ENCODE measurements around the gene OR6B2. TPM values are rescaled to one million over a fixed set of nuclear protein-coding genes. Genes with fewer than 3 reads are reported as not detected.

Gene OR6B2
- total RNA-seq, 6 experiments from 2014 or later = not detected

- peaks cover 29% of the 10 kb centered on the region for H3K36me3 Mint-ChIP-seq (ENCODE audit: low read depth)
- no peak overlapping the region for H3K27ac Mint-ChIP-seq
- peaks cover 1% of the 10 kb centered on the region; the same call in 1 of the 2 replicates for H3K27me3 Mint-ChIP-seq (ENCODE audit: insufficient read depth)
- DNase-seq = no peak
- no peak for TF ChIP-seq CTCF (IDR thresholded peaks at IDR 0.05)
- H3K4me3 Mint-ChIP-seq = no peak overlapping the region
- H3K9me3 Mint-ChIP-seq = no peaks in the 10 kb centered on the region
- H3K4me1 Mint-ChIP-seq (ENCODE audit: low read depth) = no peaks in the 10 kb centered on the region
Observed at GRCh38 chr2:240000671-240001070, 29.6 kb downstream of the OR6B2 start.

DNA sequence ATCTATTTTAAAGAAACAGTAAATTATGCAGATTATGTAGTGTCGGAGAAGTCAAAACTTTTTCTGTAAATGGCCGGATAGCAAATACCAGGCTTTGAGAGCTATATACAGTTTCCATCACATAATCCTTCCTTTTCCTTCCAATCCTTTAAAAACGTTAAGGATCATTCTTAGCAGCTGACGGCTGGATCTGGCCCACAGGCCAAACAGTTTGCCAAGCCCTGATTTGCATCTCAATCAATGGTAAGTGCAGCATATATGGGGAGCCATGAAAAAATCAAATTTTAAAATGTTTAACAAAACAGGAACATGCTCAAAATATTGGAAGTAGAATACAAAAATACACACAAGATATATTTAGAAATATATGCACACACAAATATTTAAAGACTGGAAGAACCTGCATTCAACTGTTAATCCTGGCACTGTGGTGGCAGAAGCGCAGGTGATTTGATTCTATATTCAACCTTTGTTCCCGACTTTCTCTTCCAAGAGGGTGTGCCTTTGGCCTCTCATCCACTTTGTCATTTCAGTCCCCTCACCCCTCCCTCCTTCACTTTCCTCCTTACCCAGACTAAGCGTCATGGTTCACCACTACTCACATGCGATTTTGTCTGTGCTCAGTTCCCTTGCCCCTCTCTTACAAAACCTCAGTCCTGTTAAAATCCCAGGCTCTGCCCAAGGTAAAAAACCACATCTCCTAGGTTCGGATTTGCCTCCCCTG lies 32.4 kb downstream of the OR6B2 start:
- Mint-ChIP-seq H3K4me1 (ENCODE audit: low read depth) (no peaks in the 10 kb centered on the region), H3K36me3 (ENCODE audit: low read depth) (peaks cover 21% of the 10 kb centered on the region), H3K9me3 (no peaks in the 10 kb centered on the region), H3K4me3 (no peak overlapping the region), H3K27ac (no peak overlapping the region), H3K27me3 (ENCODE audit: insufficient read depth) (peaks cover 1% of the 10 kb centered on the region; the same call in 1 of the 2 replicates)
- no peak for DNase-seq
- TF ChIP-seq CTCF (IDR thresholded peaks at IDR 0.05) = no peak

GRCh38 chr2:239994086-239994485 lies 36.1 kb downstream of the OR6B2 start:
- Mint-ChIP-seq H3K27me3 (ENCODE audit: insufficient read depth) (no peaks in the 10 kb centered on the region), H3K9me3 (no peaks in the 10 kb centered on the region), H3K36me3 (ENCODE audit: low read depth) (peaks cover 9% of the 10 kb centered on the region), H3K27ac (no peak overlapping the region), H3K4me3 (no peak overlapping the region), H3K4me1 (ENCODE audit: low read depth) (no peaks in the 10 kb centered on the region)
- no peak for TF ChIP-seq CTCF (IDR thresholded peaks at IDR 0.05)
- no peak for DNase-seq

DNA sequence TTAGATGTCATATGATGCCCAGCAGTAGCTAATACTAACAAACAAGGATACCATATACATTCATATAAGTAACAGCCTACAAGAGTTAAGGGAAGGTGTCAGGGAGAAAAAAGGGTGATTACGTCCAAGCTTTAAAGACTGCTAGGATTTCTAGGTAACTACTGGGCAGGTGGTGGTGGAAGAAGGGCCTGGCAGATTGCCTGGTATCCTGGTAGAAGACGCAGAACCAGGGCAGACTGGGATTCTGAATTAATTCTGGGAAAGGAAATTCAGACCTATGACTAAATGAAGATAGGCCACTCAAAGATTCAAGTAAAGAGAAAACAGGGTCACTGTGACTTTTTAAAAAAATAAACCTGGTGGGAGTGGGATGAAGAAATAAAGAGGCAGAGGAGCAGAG lies 36.9 kb downstream of the OR6B2 start:
- H3K9me3 Mint-ChIP-seq = no peaks in the 10 kb centered on the region

DNA sequence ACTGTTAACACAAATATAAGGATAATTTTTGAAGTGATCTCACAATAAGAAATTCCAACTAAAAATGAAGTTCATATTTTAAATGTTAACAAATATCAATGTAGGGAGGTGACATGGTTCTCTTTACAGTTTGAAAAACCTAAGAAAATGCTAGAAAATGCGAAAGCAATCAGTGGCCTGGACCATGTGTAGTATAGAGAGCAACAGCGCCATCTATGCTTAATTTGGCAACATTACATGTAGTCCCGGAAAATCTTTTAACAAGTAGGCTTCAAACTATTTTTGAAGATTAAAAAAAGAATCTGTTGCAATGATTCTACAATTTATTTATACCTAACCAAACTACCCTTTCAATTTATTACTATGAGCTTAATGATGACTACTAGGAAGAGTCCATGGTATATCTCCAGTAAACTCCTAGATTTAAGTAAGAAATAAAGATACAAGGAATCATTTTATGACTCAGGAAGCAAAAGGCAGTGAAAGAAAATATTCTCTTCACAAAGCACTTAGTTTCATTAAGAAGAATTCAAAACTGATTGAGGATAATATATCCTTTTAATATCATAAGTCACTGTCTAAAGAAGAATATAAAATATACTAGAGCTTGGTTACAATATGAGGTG lies 38.4 kb downstream of the OR6B2 start:
- Mint-ChIP-seq H3K27me3 (ENCODE audit: insufficient read depth) (no peaks in the 10 kb centered on the region), H3K9me3 (no peaks in the 10 kb centered on the region), H3K4me1 (ENCODE audit: low read depth) (no peaks in the 10 kb centered on the region), H3K4me3 (no peak overlapping the region), H3K36me3 (ENCODE audit: low read depth) (peaks cover 16% of the 10 kb centered on the region), H3K27ac (no peak overlapping the region)
- DNase-seq = peak; percentile 59
- TF ChIP-seq CTCF (IDR thresholded peaks at IDR 0.05) = peak; percentile 95

More for the DNA sequence above, 36.9 kb downstream of the OR6B2 start:
- TF ChIP-seq CTCF (IDR thresholded peaks at IDR 0.05) = no peak
- peaks cover 8% of the 10 kb centered on the region for H3K36me3 Mint-ChIP-seq (ENCODE audit: low read depth)
- no peaks in the 10 kb centered on the region for H3K27me3 Mint-ChIP-seq (ENCODE audit: insufficient read depth)
- DNase-seq = no peak
- no peaks in the 10 kb centered on the region for H3K4me1 Mint-ChIP-seq (ENCODE audit: low read depth)
- H3K27ac Mint-ChIP-seq = no peak overlapping the region
- H3K4me3 Mint-ChIP-seq = no peak overlapping the region
